GM21381 (cell line): Measurements from ENCODE around the gene MOB3B.
"Not testable (repeated sequence)": the region's sequence is repeated elsewhere in the genome, so short reads cannot be mapped to it uniquely, and the experiment has no call there.

Experiments
- ATAC-seq: cut with Tn5 transposase; IDR thresholded peaks from one replicate; pipeline ENCODE4 v1.9.1; 2021; ENCODE audit warnings: mild to moderate bottlenecking, moderate library complexity; ENCODE audit not compliant: unreplicated experiment

The MOB3B gene

GRCh38 chr9:27482709-27483108, 46.9 kb downstream of the MOB3B start:
- no peak for ATAC-seq

GRCh38 chr9:27478322-27478721, 51.3 kb downstream of the MOB3B start:
- no peak for ATAC-seq

- ATAC-seq = no peak
Observed at GRCh38 chr9:27476870-27477515, 52.6 kb downstream of the MOB3B start.

GRCh38 chr9:27475057-27475595, 54.5 kb downstream of the MOB3B start:
- ATAC-seq = no peak

DNA sequence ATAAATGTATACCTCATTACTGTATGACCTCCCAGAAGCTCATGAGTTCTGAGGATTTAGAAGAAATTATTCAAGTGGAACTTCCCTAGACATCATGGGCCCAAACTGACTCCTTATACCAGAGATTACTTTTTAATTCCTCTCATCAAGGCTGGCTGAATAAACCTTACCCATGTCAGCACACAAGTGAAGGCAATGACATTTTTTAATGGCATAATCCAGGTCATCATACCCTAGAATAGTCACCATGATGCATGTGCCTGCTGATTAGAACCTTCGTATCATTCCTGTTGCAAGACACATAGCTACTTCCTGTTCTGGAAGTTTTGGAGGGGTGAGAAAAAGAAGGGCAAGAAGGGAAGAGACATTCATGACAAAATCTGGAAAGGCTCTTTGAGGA, 55.3 kb downstream of the MOB3B start:
- no peak for ATAC-seq

DNA sequence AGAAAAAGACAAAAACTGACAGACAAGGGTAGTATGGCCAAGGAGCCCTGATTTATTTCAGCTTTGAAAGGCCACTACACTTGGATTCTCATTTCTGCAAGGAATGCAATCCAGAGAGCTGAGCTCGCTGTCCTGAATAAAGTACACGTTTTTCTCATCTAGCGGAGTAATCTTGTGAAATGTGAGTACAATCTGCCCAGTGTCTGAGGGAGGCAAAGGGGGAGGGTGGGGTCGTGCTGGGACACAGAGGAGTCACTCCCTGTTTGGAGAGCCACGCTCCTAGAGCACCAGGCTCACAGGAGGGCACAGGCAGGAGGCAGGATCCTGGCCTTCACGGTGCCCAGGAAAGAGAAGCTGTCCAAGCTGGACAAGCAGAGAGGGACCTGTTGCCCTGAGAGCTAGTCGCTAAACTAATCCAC, 56.5 kb downstream of the MOB3B start:
- ATAC-seq = no peak

DNA sequence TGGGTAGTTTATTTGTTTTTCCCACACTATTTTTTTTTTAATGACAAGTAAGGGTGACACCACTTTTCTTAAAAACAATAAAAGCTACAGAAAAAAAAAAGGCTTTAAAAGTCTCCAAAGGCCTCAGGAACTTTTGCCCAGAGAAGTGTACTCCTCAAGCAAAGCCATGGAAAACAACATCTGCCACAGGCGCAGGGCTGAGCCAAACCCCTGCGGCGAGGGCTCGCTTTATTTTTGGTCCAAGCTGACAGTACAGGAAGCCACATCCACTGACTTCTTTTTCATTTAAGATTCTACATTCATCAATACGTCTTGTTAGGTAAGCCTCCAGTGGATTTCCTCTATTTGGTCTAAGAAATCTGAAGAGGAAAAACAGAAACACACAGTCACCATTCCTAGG, 57.4 kb downstream of the MOB3B start:
- no peak for ATAC-seq

DNA sequence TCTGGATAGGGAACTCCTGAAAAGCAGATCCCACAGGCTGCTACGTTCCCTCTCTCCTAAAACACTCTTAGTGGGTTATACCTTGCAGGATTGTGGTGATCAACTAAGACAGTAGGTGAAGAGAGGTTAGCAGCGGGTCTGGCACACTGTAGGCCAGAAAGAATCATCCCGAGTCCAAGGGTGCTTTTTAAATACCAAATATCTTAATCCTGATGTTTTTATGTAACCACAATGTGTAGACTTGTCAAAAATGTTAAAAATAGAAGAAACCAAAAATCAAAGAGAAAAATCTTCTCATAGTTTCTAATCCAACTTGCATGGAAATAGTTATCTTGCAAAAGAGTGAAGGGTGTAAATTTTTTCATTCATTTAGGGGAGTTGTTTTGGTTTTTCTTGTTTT, 57.8 kb downstream of the MOB3B start:
- ATAC-seq = no peak

DNA sequence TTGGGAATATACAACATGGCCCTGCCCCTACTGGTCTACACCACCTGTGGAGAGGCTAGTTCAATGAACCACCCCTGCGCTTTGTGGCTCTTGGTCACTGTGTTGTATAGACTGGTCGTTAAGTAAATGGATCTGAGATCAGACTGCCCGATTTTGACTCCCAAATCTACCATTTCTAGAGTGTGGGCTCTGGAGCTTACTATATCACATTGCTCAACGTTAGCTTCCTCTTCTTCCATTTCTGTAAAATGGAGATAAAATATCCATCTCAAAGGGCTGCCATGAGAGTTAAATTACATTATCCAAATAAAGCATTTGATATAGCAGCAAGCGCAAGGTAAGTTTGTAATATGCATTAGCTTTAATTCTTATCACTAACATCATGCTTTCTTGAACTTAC, 58.2 kb downstream of the MOB3B start:
- ATAC-seq = no peak

DNA sequence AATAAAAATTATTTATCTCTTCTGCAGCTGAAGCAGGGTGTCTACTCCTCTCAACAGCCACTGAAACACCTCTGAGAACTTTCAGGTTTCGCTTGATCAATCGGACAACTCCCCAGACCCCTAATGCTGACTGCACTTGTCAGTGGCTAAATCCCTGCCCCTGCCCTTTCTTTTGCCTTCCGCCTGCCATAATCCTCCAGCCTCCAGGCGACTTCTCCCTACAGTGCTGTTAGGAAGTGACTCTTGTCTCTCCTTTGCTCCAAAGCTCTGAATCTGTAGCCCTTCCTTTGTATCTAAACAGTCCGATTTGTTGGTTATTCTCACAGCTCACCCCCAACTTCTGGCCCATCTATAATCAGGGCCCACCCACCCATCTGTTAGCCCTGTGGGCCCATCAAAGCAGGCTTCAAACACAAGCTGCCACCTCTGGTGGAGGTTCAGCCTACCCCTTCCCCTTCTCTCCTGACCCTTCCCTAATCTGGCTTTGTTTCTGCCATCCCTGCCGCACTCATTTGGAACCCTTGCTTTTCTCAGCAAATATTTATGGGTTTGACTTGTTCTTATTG, 59.2 kb downstream of the MOB3B start:
- ATAC-seq = no peak

GRCh38 chr9:27469550-27469949, 60.1 kb downstream of the MOB3B start:
- no peak for ATAC-seq

DNA sequence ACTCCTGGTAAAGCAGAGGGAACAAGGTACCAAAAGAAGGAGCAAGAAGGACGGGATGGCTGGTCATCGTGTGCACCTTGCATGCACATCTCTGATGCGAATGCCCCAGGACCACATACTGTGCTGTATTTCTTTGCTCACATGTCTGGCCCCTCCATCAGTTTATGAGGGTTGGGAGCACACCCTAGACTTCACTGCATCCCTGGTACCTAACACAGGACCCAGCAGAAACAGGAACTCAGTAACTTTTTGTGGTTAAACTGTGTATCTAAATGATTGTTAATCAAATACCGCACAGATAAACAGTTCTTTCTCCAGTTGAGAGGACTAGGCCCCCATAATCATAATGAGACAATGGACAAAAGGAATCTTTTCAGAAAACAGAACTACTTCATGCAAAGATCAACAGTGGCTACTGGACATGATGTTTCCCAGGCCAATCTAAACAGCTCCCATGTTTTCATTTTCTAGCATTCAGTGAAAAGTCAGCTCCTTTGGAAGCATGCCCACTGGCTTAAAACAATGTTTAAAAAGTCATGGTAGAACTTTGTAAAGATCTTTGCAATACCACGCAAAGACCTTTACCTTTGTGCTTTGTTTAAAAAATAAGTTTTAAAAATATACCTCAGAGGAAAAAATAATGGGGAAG, 61.0 kb downstream of the MOB3B start:
- no peak for ATAC-seq

DNA sequence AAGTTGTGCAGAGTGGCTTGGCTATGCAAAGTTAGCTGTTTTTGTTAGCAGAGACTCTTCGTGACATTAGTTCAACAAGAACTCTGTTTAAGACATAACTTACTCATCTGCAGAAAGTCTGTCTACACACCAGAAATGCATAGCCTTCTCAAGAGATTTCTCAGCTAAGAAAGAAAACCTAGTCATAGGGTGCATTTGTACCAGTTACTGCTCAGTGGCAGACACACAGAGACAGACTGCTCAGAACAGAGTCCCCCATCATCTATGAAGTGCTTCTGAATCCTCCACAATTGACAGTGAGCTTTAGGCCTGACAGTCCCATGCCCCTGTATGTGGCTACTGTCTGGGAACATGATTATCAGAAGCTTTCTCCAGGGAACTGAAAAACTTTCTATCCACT, 61.6 kb downstream of the MOB3B start:
- no peak for ATAC-seq

GRCh38 chr9:27467486-27467885, 62.1 kb downstream of the MOB3B start:
- no peak for ATAC-seq

DNA sequence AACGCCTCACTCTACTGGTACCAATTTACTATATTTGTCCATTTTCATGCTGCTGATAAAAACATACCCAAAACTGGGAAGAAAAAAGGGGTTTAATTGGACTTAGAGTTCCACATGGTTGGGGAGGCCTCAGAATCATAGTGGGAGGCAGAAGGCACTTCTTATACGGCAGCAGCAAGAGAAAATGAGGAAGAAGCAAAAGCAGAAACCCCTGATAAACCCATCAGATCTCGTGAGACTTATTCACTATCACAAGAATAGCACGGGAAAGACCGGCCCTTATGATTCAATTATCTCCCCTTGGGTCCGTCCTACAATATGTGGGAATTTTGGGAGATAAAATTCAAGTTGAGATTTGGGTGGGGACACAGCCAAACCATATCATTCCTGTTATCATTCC, 63.1 kb downstream of the MOB3B start:
- ATAC-seq = not testable (repeated sequence)

- ATAC-seq = not testable (repeated sequence)
Observed at GRCh38 chr9:27464950-27465349, 64.7 kb downstream of the MOB3B start.

DNA sequence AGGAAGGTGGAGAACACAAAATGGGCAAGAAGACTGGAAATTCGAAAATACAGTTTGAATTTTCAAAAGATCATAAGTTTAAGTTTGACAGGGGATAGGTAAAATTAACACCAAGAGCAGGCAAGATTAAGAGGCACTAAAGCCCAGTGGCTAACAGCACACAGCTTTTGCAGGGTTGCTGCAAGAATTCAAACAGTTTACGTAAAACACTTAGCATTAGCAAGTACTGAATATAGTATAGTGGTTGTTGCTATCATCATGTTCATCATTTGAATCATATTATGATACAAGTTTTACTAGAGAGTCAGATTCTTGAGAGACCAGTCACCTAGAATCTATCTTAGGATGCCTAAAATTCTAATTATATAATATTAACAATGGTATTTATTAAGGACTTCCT, 66.8 kb downstream of the MOB3B start:
- no peak for ATAC-seq

- ATAC-seq = no peak
Observed at GRCh38 chr9:27462434-27462833, 67.2 kb downstream of the MOB3B start.

DNA sequence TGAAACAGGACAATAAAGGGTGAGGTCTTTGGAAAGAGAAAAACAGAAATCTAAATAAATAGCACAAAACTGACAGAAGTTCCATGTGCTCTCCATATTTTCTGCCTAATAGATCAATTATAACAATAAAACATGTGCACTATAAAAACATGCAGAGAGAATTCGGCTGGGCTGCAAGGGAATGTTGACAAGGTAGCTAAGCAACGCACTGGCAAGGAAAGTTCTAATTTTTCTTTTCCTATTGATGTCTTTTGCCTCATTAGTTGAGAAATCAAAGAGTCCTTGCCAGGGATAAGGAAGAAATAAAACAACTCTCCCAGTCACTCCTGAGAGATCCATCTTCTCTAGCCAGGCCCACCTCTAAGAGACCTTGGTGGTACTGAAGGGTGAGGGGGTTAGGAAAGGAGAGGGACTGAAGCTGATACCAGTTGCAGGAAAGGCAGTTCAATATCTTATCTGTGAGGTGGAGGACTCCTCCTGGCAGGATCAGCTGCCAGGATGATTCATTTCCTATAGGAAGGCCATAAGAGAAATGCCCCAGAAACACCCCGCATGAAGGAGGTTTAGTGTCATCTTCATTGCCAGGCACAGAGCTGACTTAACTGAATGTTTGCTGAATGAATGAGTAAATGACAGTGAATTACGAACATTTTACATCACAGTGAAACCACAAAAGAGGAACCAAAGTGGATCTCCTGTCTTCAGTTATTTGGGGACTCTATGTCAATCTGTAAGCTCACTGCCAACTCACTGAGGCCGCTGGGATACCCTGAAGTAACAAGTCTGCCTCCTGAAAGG, 69.2 kb downstream of the MOB3B start:
- ATAC-seq = peak; percentile 89

GRCh38 chr9:27457445-27457844, 72.2 kb downstream of the MOB3B start:
- no peak for ATAC-seq

- no peak for ATAC-seq
Observed at GRCh38 chr9:27453860-27454553, 75.6 kb downstream of the MOB3B start.
